Bronchial epithelial cell (primary cell): ENCODE data around the gene INAFM2. TPM values are rescaled to one million over a fixed set of nuclear protein-coding genes. Genes with fewer than 3 reads are reported as not detected.
A peak's percentile ranks its signal among the peaks of the same experiment; 100 is the strongest.

Source experiments
- DNase-seq: peaks from one replicate; pipeline ENCODE4 v3.0.0-alpha.2; 2010; ENCODE audit warnings: low read depth
- FAIRE-seq: peaks from 2 replicates; lab custom pipeline; 2011; peaks lifted over from hg19 to GRCh38; lab: Jason Lieb, UNC
- H3K27me3 ChIP-seq: 2 replicates; pipeline ENCODE4 v1.5.1; 2011; ENCODE audit warnings: low read length; ENCODE audit not compliant: control insufficient read depth, insufficient read depth
- H3K36me3 ChIP-seq: 2 replicates; pipeline ENCODE4 v1.5.1; 2011; ENCODE audit warnings: low read length; ENCODE audit not compliant: control insufficient read depth, insufficient read depth
- H3K4me3 ChIP-seq: 2 replicates; pipeline ENCODE4 v1.5.1; 2011; ENCODE audit warnings: mild to moderate bottlenecking, low read depth, low read length, control low read depth
- CTCF ChIP-seq: IDR thresholded peaks from 2 replicates; pipeline ENCODE4 v1.5.1; 2011; ENCODE audit warnings: mild to moderate bottlenecking, moderate library complexity, low read length, control low read depth, inconsistent platforms; ENCODE audit not compliant: insufficient read depth, severe bottlenecking
- total RNA-seq: library from RNA; depleted of rRNA; stranded (reverse); fragments of >200 nt; gene quantifications from 2 replicates; pipeline ENCODE4 v1.2.1, GENCODE V29; 2014

The INAFM2 gene
- 6.3 and 6.8 TPM in 2 replicates for total RNA-seq

GRCh38 chr15:40323239-40323952, at the start of gene INAFM2:
Gene INAFM2, plus strand, starts transcription at chr15:40323692. Its CDS starts 364 bp downstream, at chr15:40324056.
- no peaks in the 10 kb centered on the region for H3K27me3 ChIP-seq
- peak; percentile 66 for DNase-seq
- H3K4me3 ChIP-seq: peak within 1 kb of the TSS; percentile 65
- TF ChIP-seq CTCF: peak; percentile 44
- no peak for FAIRE-seq
- no peaks in the 10 kb centered on the region for H3K36me3 ChIP-seq

GRCh38 chr15:40274350-40275274, 48.9 kb upstream of the INAFM2 start:
- H3K36me3 ChIP-seq: peaks cover 34% of the 10 kb centered on the region
- DNase-seq (peak; percentile 53), FAIRE-seq (peak; percentile 55)
- H3K4me3 ChIP-seq: no peak overlapping the region
- TF ChIP-seq CTCF: peak; percentile 100
- no peaks in the 10 kb centered on the region for H3K27me3 ChIP-seq

- peaks cover 2% of the 10 kb centered on the region for H3K27me3 ChIP-seq
- no peak for FAIRE-seq
- no peak for DNase-seq
- peaks cover 33% of the 10 kb centered on the region for H3K36me3 ChIP-seq
- TF ChIP-seq CTCF: no peak
- no peak overlapping the region for H3K4me3 ChIP-seq
These were observed 48.0 kb upstream of the INAFM2 start for GRCh38 chr15:40275523-40275922.

GRCh38 chr15:40275954-40276353, 47.5 kb upstream of the INAFM2 start:
- DNase-seq: no peak
- no peak overlapping the region for H3K4me3 ChIP-seq
- TF ChIP-seq CTCF: no peak
- peaks cover 33% of the 10 kb centered on the region for H3K36me3 ChIP-seq
- FAIRE-seq: no peak
- H3K27me3 ChIP-seq: peaks cover 5% of the 10 kb centered on the region

GRCh38 chr15:40276927-40277326, 46.6 kb upstream of the INAFM2 start:
- H3K27me3 ChIP-seq: peaks cover 12% of the 10 kb centered on the region
- TF ChIP-seq CTCF: no peak
- H3K36me3 ChIP-seq: peaks cover 32% of the 10 kb centered on the region
- FAIRE-seq: no peak
- H3K4me3 ChIP-seq: no peak overlapping the region
- DNase-seq: no peak
